ENCODE results near the gene CLDN14. TPM values are rescaled to one million over a fixed set of nuclear protein-coding genes. Genes with fewer than 3 reads are reported as not detected.
"Not testable (repeated sequence)": the region's sequence is repeated elsewhere in the genome, so short reads cannot be mapped to it uniquely, and the experiment has no call there.

CLDN14 gene
- total and polyA plus RNA-seq, 2 experiments from 2014 or later, result not detected

DNA sequence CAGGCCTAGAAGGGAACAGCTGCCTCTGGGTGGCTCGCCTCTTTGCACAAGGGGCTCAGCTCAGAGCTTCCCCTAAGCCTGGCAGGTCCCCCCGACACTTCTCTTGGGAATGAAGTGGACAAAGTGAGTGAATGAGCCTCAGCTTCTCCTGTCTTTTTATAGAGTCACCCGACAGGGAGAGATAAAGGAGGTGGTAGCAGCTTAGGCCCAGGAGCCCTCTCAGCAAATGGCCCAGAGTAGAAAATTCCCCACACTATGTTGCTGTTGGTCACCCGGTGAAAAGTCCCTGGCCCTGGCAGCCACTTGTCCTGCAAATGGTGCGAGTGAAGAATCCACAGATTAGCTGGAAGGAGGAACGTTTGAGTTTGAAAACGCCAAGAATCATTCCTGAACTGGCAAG lies 2.4 kb downstream of the CLDN14 start:
- DNase-seq (ENCODE audit: low read depth in 1 of 2, low spot score in 1 of 2), result peak in 1 of 2 donors; percentile 75
- TF ChIP-seq CTCF (IDR thresholded peaks at IDR 0.05; ENCODE audit: low read depth, low read length), result no peak

DNA sequence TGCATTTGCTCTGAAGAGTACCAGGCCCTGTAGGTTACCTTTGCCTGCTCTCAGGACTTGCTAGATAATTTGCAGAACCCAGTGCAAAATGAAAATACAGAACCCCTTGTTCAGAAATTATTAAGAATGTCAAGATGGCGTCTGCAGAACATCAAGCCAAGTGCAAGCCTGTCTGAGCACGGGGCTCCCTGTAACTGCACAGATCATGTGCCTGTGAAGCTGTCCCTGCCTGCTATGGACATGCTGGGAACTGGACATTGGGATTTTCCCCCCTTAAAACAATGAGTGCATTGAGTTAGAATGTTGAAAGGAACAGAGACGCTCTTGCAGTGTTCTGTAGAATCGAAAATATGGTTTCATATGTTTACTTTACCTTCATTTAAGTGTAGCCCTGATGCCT lies 2.9 kb downstream of the CLDN14 start:
- H3K27me3 ChIP-seq, result no peaks in the 10 kb centered on the region
- DNase-seq (ENCODE audit: low read depth in 1 of 2, low spot score in 1 of 2), result peak in 1 of 2 donors; percentile 75
- no peaks in the 10 kb centered on the region for H3K9me3 ChIP-seq (ENCODE audit: low read depth)
- H3K4me3 ChIP-seq, result no peak overlapping the region
- no peaks in the 10 kb centered on the region for H3K36me3 ChIP-seq
- H3K4me1 ChIP-seq (ENCODE audit: low read depth), result peaks cover 40% of the 10 kb centered on the region
- no peak for TF ChIP-seq CTCF (IDR thresholded peaks at IDR 0.05; ENCODE audit: low read depth, low read length)
- peak overlapping the region; percentile 94 for H3K27ac ChIP-seq

More for the DNA sequence above, 2.4 kb downstream of the CLDN14 start:
- Histone ChIP-seq H3K36me3 (no peaks in the 10 kb centered on the region), H3K27me3 (no peaks in the 10 kb centered on the region), H3K4me1 (ENCODE audit: low read depth) (peaks cover 40% of the 10 kb centered on the region), H3K4me3 (no peak overlapping the region), H3K9me3 (ENCODE audit: low read depth) (no peaks in the 10 kb centered on the region), H3K27ac (peak overlapping the region; percentile 94)

DNA sequence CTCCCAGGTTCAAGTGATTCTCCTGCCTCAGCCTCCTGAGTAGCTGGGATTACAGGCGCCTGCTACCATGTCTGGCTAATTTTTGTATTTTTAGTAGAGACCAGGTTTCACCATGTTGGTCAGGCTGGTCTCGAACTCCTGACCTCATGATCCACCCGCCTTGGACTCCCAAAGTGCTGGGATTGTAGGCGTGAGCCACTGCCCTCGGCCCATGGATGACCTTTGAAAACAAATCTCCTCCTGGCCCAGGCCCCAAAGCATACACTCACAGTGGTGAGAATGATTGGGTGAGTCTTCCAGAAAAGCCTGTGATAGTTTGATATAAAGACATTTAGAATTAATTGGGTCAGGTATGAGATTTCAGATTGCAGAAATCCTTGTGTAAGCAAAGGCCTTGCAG lies 3.4 kb downstream of the CLDN14 start:
- not testable (repeated sequence) for H3K27me3 ChIP-seq; H3K4me3 ChIP-seq; DNase-seq (ENCODE audit: low read depth in 1 of 2, low spot score in 1 of 2); H3K36me3 ChIP-seq; H3K9me3 ChIP-seq (ENCODE audit: low read depth)
- peak overlapping the region; percentile 94 for H3K27ac ChIP-seq
- H3K4me1 ChIP-seq (ENCODE audit: low read depth), result peaks cover 40% of the 10 kb centered on the region

- H3K27ac ChIP-seq, result no peak overlapping the region
- no peaks in the 10 kb centered on the region for H3K36me3 ChIP-seq
- H3K4me3 ChIP-seq, result no peak overlapping the region
- peaks cover 34% of the 10 kb centered on the region for H3K4me1 ChIP-seq (ENCODE audit: low read depth)
- no peaks in the 10 kb centered on the region for H3K9me3 ChIP-seq (ENCODE audit: low read depth)
- TF ChIP-seq CTCF (IDR thresholded peaks at IDR 0.05; ENCODE audit: low read depth, low read length), result no peak
- no peaks in the 10 kb centered on the region for H3K27me3 ChIP-seq
- DNase-seq (ENCODE audit: low read depth in 1 of 2, low spot score in 1 of 2), result no peak
These were observed 5.3 kb downstream of the CLDN14 start for GRCh38 chr21:36474591-36474990.

GRCh38 chr21:36473203-36473602 lies 6.7 kb downstream of the CLDN14 start:
- Histone ChIP-seq H3K36me3 (no peaks in the 10 kb centered on the region), H3K4me1 (ENCODE audit: low read depth) (peaks cover 23% of the 10 kb centered on the region), H3K4me3 (no peak overlapping the region), H3K27me3 (no peaks in the 10 kb centered on the region), H3K9me3 (ENCODE audit: low read depth) (no peaks in the 10 kb centered on the region), H3K27ac (no peak overlapping the region)
- no peak for TF ChIP-seq CTCF (IDR thresholded peaks at IDR 0.05; ENCODE audit: low read depth, low read length)
- DNase-seq (ENCODE audit: low read depth in 1 of 2, low spot score in 1 of 2), result no peak

- no peak for TF ChIP-seq CTCF (IDR thresholded peaks at IDR 0.05; ENCODE audit: low read depth, low read length)
- DNase-seq (ENCODE audit: low read depth in 1 of 2, low spot score in 1 of 2), result no peak
- H3K9me3 ChIP-seq (ENCODE audit: low read depth), result no peaks in the 10 kb centered on the region
- H3K4me1 ChIP-seq (ENCODE audit: low read depth), result peaks cover 17% of the 10 kb centered on the region
- no peaks in the 10 kb centered on the region for H3K27me3 ChIP-seq
- no peak overlapping the region for H3K4me3 ChIP-seq
- H3K27ac ChIP-seq, result no peak overlapping the region
- H3K36me3 ChIP-seq, result no peaks in the 10 kb centered on the region
These were observed 7.5 kb downstream of the CLDN14 start for GRCh38 chr21:36472377-36472776.

Measured in cardiac muscle cell (in vitro differentiated cells and primary cell).